B cell (primary cell): ENCODE results near the gene ELK1. TPM values are rescaled to one million over a fixed set of nuclear protein-coding genes. Genes with fewer than 3 reads are reported as not detected.
A peak's percentile ranks its signal among the peaks of the same experiment; 100 is the strongest.

ENCODE experiments used
- ATAC-seq: fragments of 200-7000 bp; cut with Tn5 transposase; one replicate; pipeline ENCODE4 v1.10.0; 2021; ENCODE audit warnings: low read depth, mild to moderate bottlenecking, moderate number of reproducible peaks, moderate library complexity
- CTCF ChIA-PET: fragments of 350-600 bp; sonication (Branson Sonifier 250); formaldehyde crosslinking; loops from one replicate; lab custom pipeline; 2021; ENCODE audit warnings: antibody characterized with exemption, inconsistent platforms; lab: Charles Lee
- POLR2A ChIA-PET: fragments of 350-600 bp; sonication (Branson Sonifier 250); formaldehyde crosslinking; loops from one replicate; lab custom pipeline; 2021; ENCODE audit warnings: antibody characterized with exemption; lab: Charles Lee
- DNase-seq: peaks from one replicate; pipeline ENCODE4 v3.0.0; 2013
- H2AFZ ChIP-seq: 2 replicates; pipeline ENCODE4 v1.6.1; 2012; ENCODE audit warnings: mild to moderate bottlenecking, low read depth, low read length; ENCODE audit not compliant: insufficient read depth, poor library complexity, severe bottlenecking
- H3K27ac ChIP-seq, 2 donors: 1 replicate in 1 of 2; 2 replicates in 1 of 2; pipeline ENCODE4 v1.5.1; 2012 to 2013; ENCODE audit warnings: low read length in 2 of 2, mild to moderate bottlenecking in 2 of 2, moderate library complexity in 1 of 2
- H3K27me3 ChIP-seq, 4 experiments: fragments of 200-600 bp in 1 of 4; sonication (generic) in 1 of 4; replicated peaks in 1 of 4; 1 replicate in 2 of 4; 2 replicates in 2 of 4; pipeline versions ENCODE4 v1.6.1 to v1.7.0; 2013 to 2016; ENCODE audit warnings: low read length in 3 of 4, mild to moderate bottlenecking in 2 of 4, mixed read lengths in 1 of 4, moderate library complexity in 1 of 4; ENCODE audit not compliant: insufficient read depth in 4 of 4, control insufficient read depth in 3 of 4; ENCODE audit errors: control extremely low read depth in 1 of 4
- H3K36me3 ChIP-seq, 2 experiments: replicated peaks in 1 of 2; 1 replicate in 1 of 2; 2 replicates in 1 of 2; pipeline versions ENCODE4 v1.6.1 to v1.7.1; 2013; ENCODE audit warnings: low read length in 1 of 2; ENCODE audit not compliant: insufficient read depth in 2 of 2, control insufficient read depth in 1 of 2; ENCODE audit errors: control extremely low read depth in 1 of 2, extremely low read depth in 1 of 2
- H3K4me1 ChIP-seq, 2 donors: fragments of 200-600 bp in 1 of 2; sonication (generic) in 1 of 2; 1 replicate in 1 of 2; 2 replicates in 1 of 2; pipeline versions ENCODE4 v1.5.1 to v1.6.1; 2013 to 2017; ENCODE audit warnings: low read length in 2 of 2; ENCODE audit not compliant: control insufficient read depth in 2 of 2, insufficient read depth in 2 of 2
- H3K4me2 ChIP-seq: replicated peaks from 2 replicates; pipeline ENCODE3; 2012; ENCODE audit warnings: mild to moderate bottlenecking, low read depth, low read length; ENCODE audit not compliant: poor library complexity, severe bottlenecking
- H3K4me3 ChIP-seq, 5 experiments: fragments of 200-600 bp in 1 of 5; sonication (generic) in 1 of 5; 1 replicate in 3 of 5; 2 replicates in 2 of 5; pipeline versions ENCODE4 v1.5.1 to v1.7.0; 2011 to 2016; ENCODE audit warnings: low read length in 4 of 5, mild to moderate bottlenecking in 4 of 5, low read depth in 2 of 5, control low read depth in 1 of 5, moderate library complexity in 1 of 5; ENCODE audit not compliant: insufficient read depth in 1 of 5; ENCODE audit errors: control extremely low read depth in 1 of 5, extremely low read depth in 1 of 5
- H3K79me2 ChIP-seq: fragments of 200-600 bp; sonication (generic); one replicate; pipeline ENCODE4 v1.6.0; 2016; ENCODE audit warnings: low read length; ENCODE audit not compliant: control insufficient read depth, insufficient read depth
- H3K9ac ChIP-seq: fragments of 200-600 bp; sonication (generic); 2 replicates; pipeline ENCODE4 v1.6.1; 2017; ENCODE audit warnings: mild to moderate bottlenecking, low read length, moderate library complexity
- H3K9me3 ChIP-seq, 3 donors: one replicate each; pipeline versions ENCODE4 v1.6.1 to v1.7.1; 2013; ENCODE audit warnings: low read length in 2 of 3; ENCODE audit not compliant: control insufficient read depth in 2 of 3, insufficient read depth in 1 of 3; ENCODE audit errors: control extremely low read depth in 1 of 3
- H4K20me1 ChIP-seq: 2 replicates; pipeline ENCODE4 v1.6.0; 2012; ENCODE audit warnings: mild to moderate bottlenecking, low read length; ENCODE audit not compliant: insufficient read depth, control insufficient read depth, poor library complexity, severe bottlenecking
- H3K27ac Mint-ChIP-seq: one replicate; pipeline ENCODE4 v1.8.0; 2021; ENCODE audit warnings: mixed read lengths
- H3K27me3 Mint-ChIP-seq: one replicate; pipeline ENCODE4 v1.8.0; 2021; ENCODE audit warnings: mixed read lengths
- H3K4me1 Mint-ChIP-seq: one replicate; pipeline ENCODE4 v1.8.0; 2021; ENCODE audit warnings: mixed read lengths
- H3K4me3 Mint-ChIP-seq: one replicate; pipeline ENCODE4 v1.8.0; 2021; ENCODE audit warnings: mixed read lengths
- H3K9me3 Mint-ChIP-seq: one replicate; pipeline ENCODE4 v1.8.0; 2022; ENCODE audit warnings: mixed read lengths; ENCODE audit not compliant: insufficient read depth
- CTCF ChIP-seq: fragments of 200-600 bp; IDR thresholded peaks from one replicate; pipeline ENCODE4 v1.8.0; 2022; ENCODE audit warnings: antibody characterized with exemption, mild to moderate bottlenecking
- EZH2 ChIP-seq: IDR thresholded peaks from 2 replicates; pipeline ENCODE4 v1.6.1; 2012; ENCODE audit warnings: borderline replicate concordance, low read depth, mild to moderate bottlenecking, moderate library complexity, low read length; ENCODE audit not compliant: insufficient read depth, poor library complexity, severe bottlenecking
- WGBS: methylation state at CpG from one replicate; pipeline ENCODE4 v1.1.5; 2013; ENCODE audit warnings: missing lambda C conversion rate; ENCODE audit not compliant: insufficient coverage; 5-methylcytosine and 5-hydroxymethylcytosine counted together
- intact Hi-C: fragments of 100-400 bp; cut with micrococcal nuclease; formaldehyde crosslinking; loops from one replicate; pipeline ENCODE4 v1.10.0; 2022
- polyA plus RNA-seq: library from polyadenylated mRNA; depleted of rRNA; stranded (reverse); fragments of >200 nt; gene quantifications from 2 replicates; pipeline ENCODE4 v1.2.3, GENCODE V29; 2012
- total RNA-seq, 2 donors: library from RNA; stranded (reverse); fragments of 120-200 nt in 1 of 2; gene quantifications; 1 replicate in 1 of 2; 2 replicates in 1 of 2; pipeline versions ENCODE4 v1.2.3 to v1.2.4, GENCODE V29; 2013 to 2022

The ELK1 gene
- total and polyA plus RNA-seq, 2 donors (not counting 1 experiment from before 2014, with no cell fraction given): 14.2 to 22.7 TPM

DNA sequence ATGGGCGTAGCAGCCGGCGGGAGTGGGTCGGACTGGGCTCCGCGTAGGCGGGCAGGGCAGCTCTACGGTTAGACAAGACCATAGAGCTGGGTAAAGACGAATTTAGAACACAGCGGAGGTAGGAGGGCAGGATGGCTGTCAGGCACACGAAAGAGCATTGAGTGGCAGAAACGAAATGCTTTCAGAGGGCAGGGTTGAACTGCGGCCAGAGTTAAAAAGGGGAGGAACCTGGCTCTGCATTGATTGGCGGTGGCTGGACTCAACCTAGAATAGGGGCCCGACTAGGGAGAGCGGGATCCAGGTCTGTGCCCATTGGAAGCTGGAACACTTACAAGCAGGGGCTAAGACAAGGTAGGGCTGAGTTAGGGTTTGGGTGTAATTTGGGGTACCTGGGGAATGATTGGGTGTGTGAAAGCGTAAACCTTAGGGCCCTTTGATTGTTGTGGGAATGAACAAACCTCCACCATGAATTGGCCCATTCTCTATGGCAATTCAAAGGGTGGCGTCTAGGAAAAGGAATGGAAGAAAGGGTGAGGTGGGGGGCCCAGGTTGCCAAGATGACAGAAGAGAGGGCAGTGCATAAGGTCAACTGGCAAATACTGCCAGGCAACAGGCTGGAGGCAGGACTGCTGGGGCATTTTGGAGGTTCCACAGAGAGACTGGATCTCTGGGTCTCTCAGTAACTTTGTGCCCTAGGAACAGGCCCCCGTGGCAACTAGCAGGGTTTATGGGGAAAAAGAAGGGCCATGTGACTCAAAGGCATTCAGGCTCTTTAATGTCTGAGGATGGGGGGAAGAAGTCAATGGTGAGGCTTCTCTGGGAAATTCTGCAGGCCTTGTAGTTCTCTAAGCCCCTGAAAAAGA, 911 bp upstream of the ELK1 start:
- ChIA-PET POLR2A (interaction anchor here (0.7 to 1.7 kb wide), 2 partner anchors 78 to 888 kb away, joined by 3 read pairs; partner anchors contain the start of gene TBC1D25), CTCF (no interaction called here)
- peak overlapping the region in 4 of 5 experiments; percentile 54 to 77 (median 64) for H3K4me3 ChIP-seq
- no peaks in the 10 kb centered on the region for H3K9me3 ChIP-seq
- ATAC-seq (no peak), DNase-seq (no peak)
- intact Hi-C loops: loop anchor here (2.0 to 10.0 kb wide), 7 partner anchors 168 to 1474 kb away; partner anchors contain the start of genes GPKOW, PIM2, RBM3 and SLC35A2
- no peaks in the 10 kb centered on the region for H3K9me3 Mint-ChIP-seq
- TF ChIP-seq EZH2 (no peak), CTCF (no peak)
- H3K27me3 Mint-ChIP-seq: no peaks in the 10 kb centered on the region
- H3K4me1 ChIP-seq: peaks cover 11 to 26% of the 10 kb centered on the region in 2 donors
- peaks cover 26% of the 10 kb centered on the region for H3K4me1 Mint-ChIP-seq
- peaks cover 0 to 17% of the 10 kb centered on the region in 2 experiments for H3K36me3 ChIP-seq
- H3K9ac ChIP-seq: peak overlapping the region; percentile 78
- peak overlapping the region; percentile 52 for H2AFZ ChIP-seq
- H3K4me2 ChIP-seq: peak overlapping the region; percentile 76
- peak overlapping the region; percentile 94 for H3K27ac Mint-ChIP-seq
- H3K79me2 ChIP-seq: peaks cover 23% of the 10 kb centered on the region
- peak overlapping the region; percentile 63 to 72 for H3K27ac ChIP-seq
- no peaks in the 10 kb centered on the region for H3K27me3 ChIP-seq
- H4K20me1 ChIP-seq: no peaks in the 10 kb centered on the region
- H3K4me3 Mint-ChIP-seq: peak overlapping the region; percentile 93
- 0% methylated on average over 10 of the region's 19 CpGs for WGBS
